ENCODE measurements around the gene EPHB1.

DNA sequence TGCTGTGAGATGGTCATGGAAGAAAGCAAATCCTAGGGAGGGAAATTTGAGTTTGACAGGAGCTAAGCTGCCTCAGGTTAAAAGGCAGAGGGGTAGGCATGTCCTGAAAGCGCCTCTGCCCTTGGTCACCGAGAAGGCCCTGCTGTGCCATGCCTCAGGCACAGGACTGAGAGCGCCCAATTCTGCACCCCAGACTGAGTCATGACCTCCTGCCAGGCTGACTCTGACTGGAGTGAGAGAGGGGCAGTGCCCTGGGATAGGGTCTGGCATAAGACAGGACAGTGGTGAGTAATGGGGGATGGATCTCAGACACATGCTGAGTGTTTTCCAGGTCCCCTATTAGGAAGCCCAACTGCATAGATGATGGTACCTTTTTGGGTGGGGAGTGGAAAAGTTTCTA is 44.4 kb downstream of the EPHB1 start:
- TF ChIP-seq, protein P1, sequence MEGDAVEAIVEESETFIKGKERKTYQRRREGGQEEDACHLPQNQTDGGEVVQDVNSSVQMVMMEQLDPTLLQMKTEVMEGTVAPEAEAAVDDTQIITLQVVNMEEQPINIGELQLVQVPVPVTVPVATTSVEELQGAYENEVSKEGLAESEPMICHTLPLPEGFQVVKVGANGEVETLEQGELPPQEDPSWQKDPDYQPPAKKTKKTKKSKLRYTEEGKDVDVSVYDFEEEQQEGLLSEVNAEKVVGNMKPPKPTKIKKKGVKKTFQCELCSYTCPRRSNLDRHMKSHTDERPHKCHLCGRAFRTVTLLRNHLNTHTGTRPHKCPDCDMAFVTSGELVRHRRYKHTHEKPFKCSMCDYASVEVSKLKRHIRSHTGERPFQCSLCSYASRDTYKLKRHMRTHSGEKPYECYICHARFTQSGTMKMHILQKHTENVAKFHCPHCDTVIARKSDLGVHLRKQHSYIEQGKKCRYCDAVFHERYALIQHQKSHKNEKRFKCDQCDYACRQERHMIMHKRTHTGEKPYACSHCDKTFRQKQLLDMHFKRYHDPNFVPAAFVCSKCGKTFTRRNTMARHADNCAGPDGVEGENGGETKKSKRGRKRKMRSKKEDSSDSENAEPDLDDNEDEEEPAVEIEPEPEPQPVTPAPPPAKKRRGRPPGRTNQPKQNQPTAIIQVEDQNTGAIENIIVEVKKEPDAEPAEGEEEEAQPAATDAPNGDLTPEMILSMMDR (IDR thresholded peaks at IDR 0.05) = no peak
- TF ChIP-seq POLR2A (IDR thresholded peaks at IDR 0.05) (no peak), POLR2AphosphoS5 (IDR thresholded peaks at IDR 0.05) (no peak)
